GM19438 (cell line): ENCODE data around the gene TRAF3.
"Not testable (repeated sequence)": the region's sequence is repeated elsewhere in the genome, so short reads cannot be mapped to it uniquely, and the experiment has no call there.

Experiments
- ATAC-seq: cut with Tn5 transposase; IDR thresholded peaks from one replicate; pipeline ENCODE4 v1.9.1; 2021; ENCODE audit warnings: low read depth; ENCODE audit not compliant: unreplicated experiment

Gene TRAF3

GRCh38 chr14:102750376-102750775 is 26.9 kb upstream of the TRAF3 start:
- ATAC-seq = no peak

- ATAC-seq = no peak
These were observed 26.2 kb upstream of the TRAF3 start for GRCh38 chr14:102751088-102751487.

GRCh38 chr14:102752239-102752847 is 24.9 kb upstream of the TRAF3 start:
- no peak for ATAC-seq

- ATAC-seq = no peak
These were observed 22.6 kb upstream of the TRAF3 start for GRCh38 chr14:102754370-102755262.

GRCh38 chr14:102757646-102758045 is 19.6 kb upstream of the TRAF3 start:
- no peak for ATAC-seq

- ATAC-seq = no peak
These were observed 19.2 kb upstream of the TRAF3 start for GRCh38 chr14:102758087-102758486.

- no peak for ATAC-seq
These were observed 17.6 kb upstream of the TRAF3 start for GRCh38 chr14:102759456-102760187.

GRCh38 chr14:102760496-102761193 is 16.6 kb upstream of the TRAF3 start:
- ATAC-seq = no peak

- ATAC-seq = no peak
These were observed 16.0 kb upstream of the TRAF3 start for GRCh38 chr14:102761206-102761605.

GRCh38 chr14:102764220-102764671 is 13.0 kb upstream of the TRAF3 start:
- peak; percentile 58 for ATAC-seq

- not testable (repeated sequence) for ATAC-seq
These were observed 11.5 kb upstream of the TRAF3 start for GRCh38 chr14:102765770-102766169.

- peak; percentile 50 for ATAC-seq
These were observed 8.8 kb upstream of the TRAF3 start for GRCh38 chr14:102768223-102769048.

- ATAC-seq = no peak
These were observed 8.3 kb upstream of the TRAF3 start for GRCh38 chr14:102769049-102769327.

GRCh38 chr14:102770147-102771123 is 6.8 kb upstream of the TRAF3 start:
- ATAC-seq = no peak

GRCh38 chr14:102771144-102771543 is 6.1 kb upstream of the TRAF3 start:
- ATAC-seq = no peak

GRCh38 chr14:102772781-102773570 is 4.3 kb upstream of the TRAF3 start:
- ATAC-seq = no peak

GRCh38 chr14:102774391-102775153 is 2.7 kb upstream of the TRAF3 start:
- ATAC-seq = no peak
